B cell (primary cell): ENCODE data around the gene LIME1. TPM values are rescaled to one million over a fixed set of nuclear protein-coding genes. Genes with fewer than 3 reads are reported as not detected.

Source experiments
- ATAC-seq: fragments of 200-7000 bp; cut with Tn5 transposase; one replicate; pipeline ENCODE4 v1.10.0; 2021; ENCODE audit warnings: low read depth, mild to moderate bottlenecking, moderate number of reproducible peaks, moderate library complexity
- CTCF ChIA-PET: fragments of 350-600 bp; sonication (Branson Sonifier 250); formaldehyde crosslinking; loops from one replicate; lab custom pipeline; 2021; ENCODE audit warnings: antibody characterized with exemption, inconsistent platforms; lab: Charles Lee
- POLR2A ChIA-PET: fragments of 350-600 bp; sonication (Branson Sonifier 250); formaldehyde crosslinking; loops from one replicate; lab custom pipeline; 2021; ENCODE audit warnings: antibody characterized with exemption; lab: Charles Lee
- DNase-seq: peaks from one replicate; pipeline ENCODE4 v3.0.0; 2013
- H2AFZ ChIP-seq: 2 replicates; pipeline ENCODE4 v1.6.1; 2012; ENCODE audit warnings: mild to moderate bottlenecking, low read depth, low read length; ENCODE audit not compliant: insufficient read depth, poor library complexity, severe bottlenecking
- H3K27ac ChIP-seq, 2 donors: 1 replicate in 1 of 2; 2 replicates in 1 of 2; pipeline ENCODE4 v1.5.1; 2012 to 2013; ENCODE audit warnings: low read length in 2 of 2, mild to moderate bottlenecking in 2 of 2, moderate library complexity in 1 of 2
- H3K27me3 ChIP-seq, 4 experiments: fragments of 200-600 bp in 1 of 4; sonication (generic) in 1 of 4; replicated peaks in 1 of 4; 1 replicate in 2 of 4; 2 replicates in 2 of 4; pipeline versions ENCODE4 v1.6.1 to v1.7.0; 2013 to 2016; ENCODE audit warnings: low read length in 3 of 4, mild to moderate bottlenecking in 2 of 4, mixed read lengths in 1 of 4, moderate library complexity in 1 of 4; ENCODE audit not compliant: insufficient read depth in 4 of 4, control insufficient read depth in 3 of 4; ENCODE audit errors: control extremely low read depth in 1 of 4
- H3K36me3 ChIP-seq, 2 experiments: replicated peaks in 1 of 2; 1 replicate in 1 of 2; 2 replicates in 1 of 2; pipeline versions ENCODE4 v1.6.1 to v1.7.1; 2013; ENCODE audit warnings: low read length in 1 of 2; ENCODE audit not compliant: insufficient read depth in 2 of 2, control insufficient read depth in 1 of 2; ENCODE audit errors: control extremely low read depth in 1 of 2, extremely low read depth in 1 of 2
- H3K4me1 ChIP-seq, 2 donors: fragments of 200-600 bp in 1 of 2; sonication (generic) in 1 of 2; 1 replicate in 1 of 2; 2 replicates in 1 of 2; pipeline versions ENCODE4 v1.5.1 to v1.6.1; 2013 to 2017; ENCODE audit warnings: low read length in 2 of 2; ENCODE audit not compliant: control insufficient read depth in 2 of 2, insufficient read depth in 2 of 2
- H3K4me2 ChIP-seq: replicated peaks from 2 replicates; pipeline ENCODE3; 2012; ENCODE audit warnings: mild to moderate bottlenecking, low read depth, low read length; ENCODE audit not compliant: poor library complexity, severe bottlenecking
- H3K4me3 ChIP-seq, 5 experiments: fragments of 200-600 bp in 1 of 5; sonication (generic) in 1 of 5; 1 replicate in 3 of 5; 2 replicates in 2 of 5; pipeline versions ENCODE4 v1.5.1 to v1.7.0; 2011 to 2016; ENCODE audit warnings: low read length in 4 of 5, mild to moderate bottlenecking in 4 of 5, low read depth in 2 of 5, control low read depth in 1 of 5, moderate library complexity in 1 of 5; ENCODE audit not compliant: insufficient read depth in 1 of 5; ENCODE audit errors: control extremely low read depth in 1 of 5, extremely low read depth in 1 of 5
- H3K79me2 ChIP-seq: fragments of 200-600 bp; sonication (generic); one replicate; pipeline ENCODE4 v1.6.0; 2016; ENCODE audit warnings: low read length; ENCODE audit not compliant: control insufficient read depth, insufficient read depth
- H3K9ac ChIP-seq: fragments of 200-600 bp; sonication (generic); 2 replicates; pipeline ENCODE4 v1.6.1; 2017; ENCODE audit warnings: mild to moderate bottlenecking, low read length, moderate library complexity
- H3K9me3 ChIP-seq, 3 donors: one replicate each; pipeline versions ENCODE4 v1.6.1 to v1.7.1; 2013; ENCODE audit warnings: low read length in 2 of 3; ENCODE audit not compliant: control insufficient read depth in 2 of 3, insufficient read depth in 1 of 3; ENCODE audit errors: control extremely low read depth in 1 of 3
- H4K20me1 ChIP-seq: 2 replicates; pipeline ENCODE4 v1.6.0; 2012; ENCODE audit warnings: mild to moderate bottlenecking, low read length; ENCODE audit not compliant: insufficient read depth, control insufficient read depth, poor library complexity, severe bottlenecking
- H3K27ac Mint-ChIP-seq: one replicate; pipeline ENCODE4 v1.8.0; 2021; ENCODE audit warnings: mixed read lengths
- H3K27me3 Mint-ChIP-seq: one replicate; pipeline ENCODE4 v1.8.0; 2021; ENCODE audit warnings: mixed read lengths
- H3K4me1 Mint-ChIP-seq: one replicate; pipeline ENCODE4 v1.8.0; 2021; ENCODE audit warnings: mixed read lengths
- H3K4me3 Mint-ChIP-seq: one replicate; pipeline ENCODE4 v1.8.0; 2021; ENCODE audit warnings: mixed read lengths
- H3K9me3 Mint-ChIP-seq: one replicate; pipeline ENCODE4 v1.8.0; 2022; ENCODE audit warnings: mixed read lengths; ENCODE audit not compliant: insufficient read depth
- EZH2 ChIP-seq: IDR thresholded peaks from 2 replicates; pipeline ENCODE4 v1.6.1; 2012; ENCODE audit warnings: borderline replicate concordance, low read depth, mild to moderate bottlenecking, moderate library complexity, low read length; ENCODE audit not compliant: insufficient read depth, poor library complexity, severe bottlenecking
- WGBS: methylation state at CpG from one replicate; pipeline ENCODE4 v1.1.5; 2013; ENCODE audit warnings: missing lambda C conversion rate; ENCODE audit not compliant: insufficient coverage; 5-methylcytosine and 5-hydroxymethylcytosine counted together
- intact Hi-C: fragments of 100-400 bp; cut with micrococcal nuclease; formaldehyde crosslinking; loops from one replicate; pipeline ENCODE4 v1.10.0; 2022
- polyA plus RNA-seq: library from polyadenylated mRNA; depleted of rRNA; stranded (reverse); fragments of >200 nt; gene quantifications from 2 replicates; pipeline ENCODE4 v1.2.3, GENCODE V29; 2012
- total RNA-seq, 2 donors: library from RNA; stranded (reverse); fragments of 120-200 nt in 1 of 2; gene quantifications; 1 replicate in 1 of 2; 2 replicates in 1 of 2; pipeline versions ENCODE4 v1.2.3 to v1.2.4, GENCODE V29; 2013 to 2022
- TF ChIP-seq, protein P1 (sequence below): fragments of 200-600 bp; IDR thresholded peaks from one replicate; pipeline ENCODE4 v1.8.0; 2022; ENCODE audit warnings: antibody characterized with exemption, mild to moderate bottlenecking

The LIME1 gene
- total and polyA plus RNA-seq, 2 donors (not counting 1 experiment from before 2014, with no cell fraction given), result 14.5 to 95.2 TPM

DNA sequence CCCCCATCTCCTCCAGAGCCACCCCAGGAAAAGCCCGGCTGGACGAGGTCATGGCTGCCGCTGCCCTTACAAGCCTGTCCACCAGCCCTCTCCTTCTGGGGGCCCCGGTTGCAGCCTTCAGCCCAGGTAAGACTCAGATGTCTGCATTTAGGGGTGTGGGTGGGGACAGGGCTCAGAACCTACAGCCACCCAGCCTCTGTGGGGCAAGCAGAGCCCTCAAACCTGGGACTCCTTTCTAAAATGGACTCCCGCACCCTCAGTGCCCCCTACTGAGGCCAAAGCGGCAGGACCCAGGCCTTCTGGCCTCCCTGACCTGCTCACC is 4.9 kb downstream of the LIME1 start:
- intact Hi-C loops, result no loop called here

DNA sequence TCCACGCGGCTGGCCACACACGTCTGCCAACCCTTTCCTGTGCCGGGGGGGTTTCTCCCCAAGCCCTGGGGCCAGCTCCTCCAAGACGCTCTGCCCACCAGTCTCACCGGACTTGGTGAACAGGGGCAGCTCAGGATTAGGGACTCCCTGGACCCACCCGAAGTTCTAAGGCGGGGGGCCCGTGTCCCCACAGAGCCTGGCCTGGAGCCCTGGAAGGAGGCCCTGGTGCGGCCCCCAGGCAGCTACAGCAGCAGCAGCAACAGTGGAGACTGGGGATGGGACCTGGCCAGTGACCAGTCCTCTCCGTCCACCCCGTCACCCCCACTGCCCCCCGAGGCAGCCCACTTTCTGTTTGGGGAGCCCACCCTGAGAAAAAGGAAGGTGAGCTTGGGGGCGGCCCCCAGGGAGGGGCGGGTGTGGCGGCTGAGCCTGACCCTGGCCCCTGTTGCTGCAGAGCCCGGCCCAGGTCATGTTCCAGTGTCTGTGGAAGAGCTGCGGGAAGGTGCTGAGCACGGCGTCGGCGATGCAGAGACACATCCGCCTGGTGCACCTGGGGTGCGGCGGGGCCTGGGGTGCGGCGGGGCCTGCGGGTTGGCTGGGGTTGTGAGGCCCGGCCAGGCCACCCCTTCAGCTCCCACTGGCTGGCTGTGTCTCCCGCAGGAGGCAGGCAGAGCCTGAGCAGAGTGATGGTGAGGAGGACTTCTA is 5.4 kb downstream of the LIME1 start:
- Mint-ChIP-seq H3K4me3 (peak overlapping the region; percentile 49), H3K27ac (no peak overlapping the region), H3K4me1 (peaks cover 4% of the 10 kb centered on the region), H3K27me3 (no peaks in the 10 kb centered on the region), H3K9me3 (no peaks in the 10 kb centered on the region)
- Histone ChIP-seq H3K79me2 (no peaks in the 10 kb centered on the region), H3K9ac (no peak overlapping the region), H3K4me3 (no peak overlapping the region), H3K4me1 (peaks cover 23 to 31% of the 10 kb centered on the region in 2 donors), H3K9me3 (no peaks in the 10 kb centered on the region), H4K20me1 (peaks cover 14% of the 10 kb centered on the region), H3K27me3 (no peaks in the 10 kb centered on the region), H3K4me2 (no peak overlapping the region), H3K27ac (no peak overlapping the region), H2AFZ (no peak overlapping the region), H3K36me3 (peaks cover 0 to 4% of the 10 kb centered on the region in 2 experiments)
- POLR2A ChIA-PET, result interaction anchor here (0.9 kb wide), 1 partner anchor 39 kb away, joined by 3 read pairs; no protein-coding TSS in a partner anchor
- DNase-seq (no peak), ATAC-seq (no peak)
- WGBS, result 96% methylated on average over 29 of the region's 30 CpGs
- no peak for TF ChIP-seq EZH2
- TF ChIP-seq, protein P1, sequence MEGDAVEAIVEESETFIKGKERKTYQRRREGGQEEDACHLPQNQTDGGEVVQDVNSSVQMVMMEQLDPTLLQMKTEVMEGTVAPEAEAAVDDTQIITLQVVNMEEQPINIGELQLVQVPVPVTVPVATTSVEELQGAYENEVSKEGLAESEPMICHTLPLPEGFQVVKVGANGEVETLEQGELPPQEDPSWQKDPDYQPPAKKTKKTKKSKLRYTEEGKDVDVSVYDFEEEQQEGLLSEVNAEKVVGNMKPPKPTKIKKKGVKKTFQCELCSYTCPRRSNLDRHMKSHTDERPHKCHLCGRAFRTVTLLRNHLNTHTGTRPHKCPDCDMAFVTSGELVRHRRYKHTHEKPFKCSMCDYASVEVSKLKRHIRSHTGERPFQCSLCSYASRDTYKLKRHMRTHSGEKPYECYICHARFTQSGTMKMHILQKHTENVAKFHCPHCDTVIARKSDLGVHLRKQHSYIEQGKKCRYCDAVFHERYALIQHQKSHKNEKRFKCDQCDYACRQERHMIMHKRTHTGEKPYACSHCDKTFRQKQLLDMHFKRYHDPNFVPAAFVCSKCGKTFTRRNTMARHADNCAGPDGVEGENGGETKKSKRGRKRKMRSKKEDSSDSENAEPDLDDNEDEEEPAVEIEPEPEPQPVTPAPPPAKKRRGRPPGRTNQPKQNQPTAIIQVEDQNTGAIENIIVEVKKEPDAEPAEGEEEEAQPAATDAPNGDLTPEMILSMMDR, result no peak
- intact Hi-C loops, result no loop called here
- CTCF ChIA-PET, result no interaction called here

More for the DNA sequence above, 4.9 kb downstream of the LIME1 start:
- no peaks in the 10 kb centered on the region for H3K9me3 ChIP-seq
- CTCF ChIA-PET, result interaction anchor here (0.9 kb wide), 1 partner anchor 33 kb away, joined by 3 read pairs; the partner anchor contains the start of genes ARFRP1 and ZGPAT
- H3K27me3 Mint-ChIP-seq, result no peaks in the 10 kb centered on the region
- H3K9me3 Mint-ChIP-seq, result no peaks in the 10 kb centered on the region
- peak overlapping the region; percentile 95 for H3K4me2 ChIP-seq
- H3K4me3 Mint-ChIP-seq, result peak overlapping the region; percentile 49
- no peak overlapping the region for H3K4me3 ChIP-seq
- H3K27ac Mint-ChIP-seq, result no peak overlapping the region
- peaks cover 9% of the 10 kb centered on the region for H3K4me1 Mint-ChIP-seq
- DNase-seq, result no peak
- peaks cover 17% of the 10 kb centered on the region for H4K20me1 ChIP-seq
- ATAC-seq, result no peak
- no peak overlapping the region for H3K27ac ChIP-seq
- WGBS, result 100% methylated on average over 2 of the region's 6 CpGs
- H3K79me2 ChIP-seq, result no peaks in the 10 kb centered on the region
- H3K9ac ChIP-seq, result no peak overlapping the region
- H3K27me3 ChIP-seq, result no peaks in the 10 kb centered on the region
- H2AFZ ChIP-seq, result no peak overlapping the region
- peaks cover 0 to 4% of the 10 kb centered on the region in 2 experiments for H3K36me3 ChIP-seq
- POLR2A ChIA-PET, result interaction anchor here (0.9 kb wide), 2 partner anchors 39 to 116 kb away, joined by 3 read pairs; no protein-coding TSS in a partner anchor
- TF ChIP-seq, protein P1, result no peak
- TF ChIP-seq EZH2, result no peak
- H3K4me1 ChIP-seq, result peaks cover 28 to 36% of the 10 kb centered on the region in 2 donors
